Neural cell (in vitro differentiated cells): Measurements from ENCODE around the gene MYRF. TPM values are rescaled to one million over a fixed set of nuclear protein-coding genes. Genes with fewer than 3 reads are reported as not detected.

Experiments used
- H2AFZ ChIP-seq: fragments of 200-600, 300-800 bp; sonication (generic), shearing (Covaris generic); 2 replicates; pipeline ENCODE4 v1.6.0; 2014; ENCODE audit warnings: low read depth, mild to moderate bottlenecking, antibody characterized with exemption, low read length, moderate library complexity
- H3F3A ChIP-seq: fragments of 200-600 bp; shearing (Covaris generic); 2 replicates; pipeline ENCODE4 v1.6.1; 2016; ENCODE audit warnings: mild to moderate bottlenecking, moderate library complexity, mixed read lengths, antibody characterized with exemption, low read length; ENCODE audit not compliant: insufficient read depth, poor library complexity, severe bottlenecking
- H3K27ac ChIP-seq: fragments of 200-600, 300-800 bp; sonication (generic), shearing (Covaris generic); 2 replicates; pipeline ENCODE4 v1.5.1; 2014; ENCODE audit warnings: mild to moderate bottlenecking, low read length, moderate library complexity
- H3K27me3 ChIP-seq: fragments of 300-800, 200-600 bp; sonication (generic), shearing (Covaris generic); 2 replicates; pipeline ENCODE4 v1.6.0; 2014; ENCODE audit warnings: mild to moderate bottlenecking, low read depth, low read length, moderate library complexity; ENCODE audit not compliant: insufficient read depth
- H3K36me3 ChIP-seq: fragments of 300-800, 200-600 bp; sonication (generic), shearing (Covaris generic); 2 replicates; pipeline ENCODE4 v1.5.1; 2014; ENCODE audit warnings: mild to moderate bottlenecking, antibody characterized with exemption, low read length, moderate library complexity; ENCODE audit not compliant: insufficient read depth
- H3K4me2 ChIP-seq: fragments of 300-800, 200-600 bp; sonication (generic), shearing (Covaris generic); 2 replicates; pipeline ENCODE4 v1.6.0; 2014; ENCODE audit warnings: mild to moderate bottlenecking, low read length
- H3K4me3 ChIP-seq: fragments of 300-800, 200-600 bp; sonication (generic), shearing (Covaris generic); 2 replicates; pipeline ENCODE4 v1.5.1; 2014; ENCODE audit warnings: mild to moderate bottlenecking, low read length, moderate library complexity
- H3K79me2 ChIP-seq: fragments of 200-600 bp; shearing (Covaris generic); replicated peaks from 2 replicates; pipeline ENCODE4 v1.6.0; 2014; ENCODE audit warnings: mild to moderate bottlenecking, low read length, moderate library complexity; ENCODE audit not compliant: insufficient read depth
- H3K9ac ChIP-seq: fragments of 300-800, 200-600 bp; sonication (generic), shearing (Covaris generic); 2 replicates; pipeline ENCODE4 v1.6.1; 2016; ENCODE audit warnings: mild to moderate bottlenecking, low read length, mixed read lengths
- H3K9me2 ChIP-seq: fragments of 200-600 bp; shearing (Covaris generic); 2 replicates; pipeline ENCODE4 v1.6.1; 2016; ENCODE audit warnings: mild to moderate bottlenecking, low read length, mixed read lengths; ENCODE audit not compliant: insufficient read depth
- H3K9me3 ChIP-seq: fragments of 200-600, 300-800 bp; sonication (generic), shearing (Covaris generic); 2 replicates; pipeline ENCODE4 v1.6.1; 2016; ENCODE audit warnings: mild to moderate bottlenecking, mixed run types, low read length, moderate library complexity, mixed read lengths
- H4K20me1 ChIP-seq: fragments of 200-600 bp; shearing (Covaris generic); 2 replicates; pipeline ENCODE4 v1.6.1; 2016; ENCODE audit warnings: mild to moderate bottlenecking, mixed run types; ENCODE audit not compliant: insufficient read depth
- CTCF ChIP-seq: fragments of 450-650 bp; IDR thresholded peaks from 2 replicates; pipeline ENCODE4 v1.5.1; 2014; ENCODE audit warnings: antibody characterized with exemption, mild to moderate bottlenecking, moderate library complexity; ENCODE audit not compliant: poor library complexity, severe bottlenecking
- EP300 ChIP-seq: fragments of 450-650 bp; conservative IDR thresholded peaks from 2 replicates; pipeline ENCODE4 v1.6.1; 2014; ENCODE audit warnings: antibody characterized with exemption, mild to moderate bottlenecking, moderate library complexity; ENCODE audit not compliant: poor library complexity, severe bottlenecking
- EZH2 ChIP-seq: fragments of 200-600, 300-800 bp; shearing (Covaris generic), sonication (generic); IDR thresholded peaks from 2 replicates; pipeline ENCODE4 v1.6.1; 2014; ENCODE audit warnings: antibody characterized with exemption, low read length, borderline replicate concordance, mild to moderate bottlenecking; ENCODE audit not compliant: insufficient read depth, poor library complexity, severe bottlenecking
- MXI1 ChIP-seq: fragments of 450-650 bp; conservative IDR thresholded peaks from 2 replicates; pipeline ENCODE4 v1.6.1; 2014; ENCODE audit warnings: antibody characterized with exemption, mild to moderate bottlenecking; ENCODE audit not compliant: poor library complexity, severe bottlenecking
- POLR2AphosphoS5 ChIP-seq: IDR thresholded peaks from 2 replicates; pipeline ENCODE4 v1.6.1; 2012
- RAD21 ChIP-seq: fragments of 450-650 bp; conservative IDR thresholded peaks from 2 replicates; pipeline ENCODE4 v1.6.1; 2014; ENCODE audit warnings: antibody characterized with exemption, mild to moderate bottlenecking, moderate library complexity
- REST ChIP-seq: IDR thresholded peaks from 2 replicates; pipeline ENCODE4 v1.6.1; 2012; ENCODE audit warnings: borderline replicate concordance
- SMC3 ChIP-seq: fragments of 450-650 bp; conservative IDR thresholded peaks from 2 replicates; pipeline ENCODE4 v1.6.1; 2014; ENCODE audit warnings: antibody characterized with exemption, mild to moderate bottlenecking, moderate library complexity; ENCODE audit not compliant: poor library complexity
- TAF1 ChIP-seq: IDR thresholded peaks from 2 replicates; pipeline ENCODE4 v1.6.1; 2012; ENCODE audit warnings: low read depth
- polyA plus RNA-seq: library from polyadenylated mRNA; depleted of rRNA; stranded (reverse); fragments of >200 nt; gene quantifications from 2 replicates; pipeline ENCODE4 v1.2.3, GENCODE V29; 2014

Gene MYRF
- polyA plus RNA-seq, 1 donor from 2014 or later = 0.16 TPM

DNA sequence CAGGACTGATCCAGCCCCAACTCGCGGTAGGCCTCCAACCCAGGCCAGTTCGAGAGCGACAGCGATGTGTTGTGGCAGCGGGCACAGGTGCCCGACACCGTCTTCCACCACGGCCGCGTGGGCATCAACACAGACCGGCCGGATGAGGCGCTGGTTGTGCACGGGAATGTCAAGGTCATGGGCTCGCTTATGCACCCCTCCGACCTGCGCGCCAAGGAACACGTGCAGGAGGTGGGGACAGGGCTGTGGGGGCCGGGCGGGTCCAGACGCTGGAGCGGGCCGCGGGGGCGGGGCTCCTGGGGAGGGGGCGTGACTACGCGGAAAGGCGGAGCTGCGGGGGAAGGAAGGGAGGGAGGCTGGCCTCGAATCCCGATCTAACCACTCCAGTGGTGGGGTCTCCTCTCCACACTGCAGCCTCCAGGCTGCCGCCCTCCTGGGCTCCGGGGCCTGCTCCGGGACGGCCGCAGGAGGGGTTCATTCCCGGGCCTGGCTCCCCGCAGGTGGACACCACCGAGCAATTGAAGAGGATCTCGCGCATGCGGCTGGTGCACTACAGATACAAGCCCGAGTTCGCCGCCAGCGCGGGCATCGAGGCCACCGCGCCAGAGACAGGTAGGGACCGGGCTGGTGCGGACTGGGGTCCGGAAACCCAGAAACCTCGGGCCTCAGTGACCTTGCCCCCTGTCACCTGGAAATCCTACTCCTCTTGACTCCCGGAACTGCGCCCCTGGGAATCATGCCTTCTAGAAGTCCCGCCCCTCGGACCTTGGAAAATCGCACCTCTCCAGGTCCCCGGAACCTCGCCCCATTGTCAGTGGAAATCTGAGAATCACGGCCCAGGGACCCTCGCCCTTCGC lies 25.0 kb downstream of the MYRF start:
- Histone ChIP-seq H3K4me2 (no peak overlapping the region), H2AFZ (no peak overlapping the region), H3F3A (no peaks in the 10 kb centered on the region), H4K20me1 (no peaks in the 10 kb centered on the region), H3K36me3 (no peaks in the 10 kb centered on the region), H3K9ac (no peak overlapping the region), H3K4me3 (no peak overlapping the region), H3K27ac (no peak overlapping the region), H3K9me2 (no peaks in the 10 kb centered on the region), H3K27me3 (no peaks in the 10 kb centered on the region), H3K9me3 (no peaks in the 10 kb centered on the region), H3K79me2 (no peaks in the 10 kb centered on the region)
- TF ChIP-seq MXI1 (no peak), EZH2 (no peak), RAD21 (no peak), CTCF (no peak), POLR2AphosphoS5 (no peak), EP300 (no peak), REST (no peak), TAF1 (no peak), SMC3 (no peak)

GRCh38 chr11:61778357-61778886 lies 26.0 kb downstream of the MYRF start:
- TF ChIP-seq SMC3 (no peak), TAF1 (no peak), POLR2AphosphoS5 (no peak), RAD21 (no peak), REST (no peak), MXI1 (no peak), EZH2 (no peak), CTCF (no peak), EP300 (no peak)
- Histone ChIP-seq H3K9ac (no peak overlapping the region), H3K9me3 (no peaks in the 10 kb centered on the region), H3K27me3 (no peaks in the 10 kb centered on the region), H3F3A (no peaks in the 10 kb centered on the region), H3K9me2 (no peaks in the 10 kb centered on the region), H3K36me3 (no peaks in the 10 kb centered on the region), H2AFZ (no peak overlapping the region), H3K4me2 (no peak overlapping the region), H3K79me2 (no peaks in the 10 kb centered on the region), H4K20me1 (no peaks in the 10 kb centered on the region), H3K27ac (no peak overlapping the region), H3K4me3 (no peak overlapping the region)
